ENCODE data around the gene OR5B21. TPM values are rescaled to one million over a fixed set of nuclear protein-coding genes. Genes with fewer than 3 reads are reported as not detected.

Gene OR5B21
- total and polyA plus RNA-seq, 7 donors, result 0.83 TPM; not detected in 6

DNA sequence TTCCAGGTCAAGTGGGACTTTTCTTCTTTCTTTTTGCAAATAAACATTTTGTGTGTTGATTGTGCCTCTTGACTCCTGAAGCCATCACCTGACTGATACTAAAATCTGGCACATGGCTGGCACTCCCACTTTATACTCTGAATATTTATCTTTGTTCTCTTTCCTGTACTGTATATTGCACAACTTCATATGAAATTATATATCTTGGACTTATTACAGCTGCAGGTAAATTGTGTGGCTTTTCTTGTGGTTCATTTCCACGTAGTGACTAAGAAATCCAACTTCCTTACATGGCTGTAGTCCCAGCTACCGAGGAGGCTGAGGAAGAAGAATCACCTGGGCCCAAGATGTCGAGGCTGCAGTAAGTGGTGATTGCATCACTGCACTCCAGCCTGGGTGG lies 42.2 kb downstream of the OR5B21 start:
- TF ChIP-seq POLR2AphosphoS5 (IDR thresholded peaks at IDR 0.05), result no peak
- H3K27me3 ChIP-seq, result no peaks in the 10 kb centered on the region
- peaks cover 0 to 2% (median 0%) of the 10 kb centered on the region in 4 donors for H3K9me3 ChIP-seq
- WGBS, 2 donors, result 43 to 56% methylated on average over 3 of the region's 3 CpGs
- no peak overlapping the region for H3K27ac ChIP-seq
- intact Hi-C loops (cut with DNase I), result no loop called here
- H3K4me1 ChIP-seq, result no peaks in the 10 kb centered on the region
- H3K4me3 ChIP-seq, result no peak overlapping the region
- H3K36me3 ChIP-seq, result no peaks in the 10 kb centered on the region
- DNase-seq, result no peak

Other genes starting within 250 kb of the OR5B21 start
- gene OR10W1, start 239.8 kb downstream of the OR5B21 start, total RNA-seq, result not detected
- not detected for gene OR10W1, start 239.8 kb downstream of the OR5B21 start, polyA plus RNA-seq
- not detected for gene OR5B17, start 149.0 kb downstream of the OR5B21 start, total RNA-seq
- not detected for gene OR5B17, start 149.0 kb downstream of the OR5B21 start, polyA plus RNA-seq
- not detected for gene OR5B3, start 101.2 kb downstream of the OR5B21 start, total RNA-seq
- gene OR5B3, start 101.2 kb downstream of the OR5B21 start, polyA plus RNA-seq, result not detected
- gene OR5B2, start 80.0 kb downstream of the OR5B21 start, total RNA-seq, result under 1 TPM in 1 of 4 donors, not detected in 3; 0.36 TPM
- gene OR5B2, start 80.0 kb downstream of the OR5B21 start, polyA plus RNA-seq, result not detected
- gene OR5B12, start 65.9 kb downstream of the OR5B21 start, total RNA-seq, result not detected
- gene OR5B12, start 65.9 kb downstream of the OR5B21 start, polyA plus RNA-seq, result not detected
- 10 to 100 TPM in 1 of 4 donors, 1 to 10 TPM in 3; 4.8 to 11.4 (median 6.9) TPM for gene LPXN, start 67.8 kb upstream of the OR5B21 start, total RNA-seq
- gene LPXN, start 67.8 kb upstream of the OR5B21 start, polyA plus RNA-seq, result 10 to 100 TPM; 12.0 to 26.8 (median 13.6) TPM
- 10 to 100 TPM; 68.4 to 77.4 (median 74.0) TPM for gene ZFP91, start 71.0 kb upstream of the OR5B21 start, total RNA-seq
- 10 to 100 TPM; 31.6 to 43.2 (median 34.2) TPM for gene ZFP91, start 71.0 kb upstream of the OR5B21 start, polyA plus RNA-seq
- gene CNTF, start 114.6 kb upstream of the OR5B21 start, total RNA-seq, result 1 to 10 TPM; 1.2 to 1.8 (median 1.7) TPM
- gene CNTF, start 114.6 kb upstream of the OR5B21 start, polyA plus RNA-seq, result under 1 TPM in 1 of 3 donors, not detected in 2; 0.87 TPM
- not detected for gene GLYAT, start 223.8 kb upstream of the OR5B21 start, total RNA-seq
- under 1 TPM in 1 of 3 donors, not detected in 2; 0.16 TPM for gene GLYAT, start 223.8 kb upstream of the OR5B21 start, polyA plus RNA-seq

All from sigmoid colon (tissue), 7 donors.